ENCODE results near the gene PLB1. TPM values are rescaled to one million over a fixed set of nuclear protein-coding genes. Genes with fewer than 3 reads are reported as not detected.

Gene PLB1
- total RNA-seq, 1 donor from 2014 or later: 2.5 TPM

DNA sequence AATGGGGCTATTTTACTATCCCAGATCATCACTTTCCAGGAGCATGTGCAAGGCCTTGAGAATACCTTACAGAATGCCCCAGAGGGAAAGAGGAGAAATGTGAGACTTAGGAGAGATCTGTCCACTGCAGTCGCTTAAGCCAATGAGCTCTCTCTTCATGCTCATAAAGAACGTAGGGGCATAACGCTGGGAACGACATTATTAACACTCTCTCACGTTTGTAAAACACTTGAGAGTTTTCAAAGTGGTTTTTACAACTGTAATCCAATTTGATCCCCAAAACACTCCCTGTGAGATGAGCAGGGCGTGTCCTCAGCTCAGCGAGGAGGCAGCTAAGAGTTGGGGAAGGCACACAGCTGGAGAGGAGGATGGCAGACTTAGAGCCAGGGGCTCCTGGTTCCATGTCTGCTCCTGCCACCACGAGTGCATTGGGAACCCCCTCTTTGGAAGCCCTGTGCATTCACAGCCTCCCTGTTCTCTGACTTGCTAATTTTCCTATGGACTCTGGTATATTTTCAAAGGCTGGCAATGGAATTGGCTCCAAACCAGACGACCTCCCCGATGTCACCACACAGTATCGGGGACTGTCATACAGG is 97.4 kb downstream of the PLB1 start:
- intact Hi-C loops (cut with DNase I): no loop called here
- Histone ChIP-seq H3K27me3 (no peaks in the 10 kb centered on the region), H3K27ac (no peak overlapping the region), H3K4me3 (no peak overlapping the region), H3K36me3 (no peaks in the 10 kb centered on the region), H3K9me3 (no peaks in the 10 kb centered on the region), H3K4me1 (no peaks in the 10 kb centered on the region)
- TF ChIP-seq POLR2A (IDR thresholded peaks at IDR 0.05): no peak
- no peak for TF ChIP-seq POLR2AphosphoS5 (IDR thresholded peaks at IDR 0.05; ENCODE audit: insufficient read depth in 1 of 2, low read depth in 1 of 2)
- TF ChIP-seq, protein P1, sequence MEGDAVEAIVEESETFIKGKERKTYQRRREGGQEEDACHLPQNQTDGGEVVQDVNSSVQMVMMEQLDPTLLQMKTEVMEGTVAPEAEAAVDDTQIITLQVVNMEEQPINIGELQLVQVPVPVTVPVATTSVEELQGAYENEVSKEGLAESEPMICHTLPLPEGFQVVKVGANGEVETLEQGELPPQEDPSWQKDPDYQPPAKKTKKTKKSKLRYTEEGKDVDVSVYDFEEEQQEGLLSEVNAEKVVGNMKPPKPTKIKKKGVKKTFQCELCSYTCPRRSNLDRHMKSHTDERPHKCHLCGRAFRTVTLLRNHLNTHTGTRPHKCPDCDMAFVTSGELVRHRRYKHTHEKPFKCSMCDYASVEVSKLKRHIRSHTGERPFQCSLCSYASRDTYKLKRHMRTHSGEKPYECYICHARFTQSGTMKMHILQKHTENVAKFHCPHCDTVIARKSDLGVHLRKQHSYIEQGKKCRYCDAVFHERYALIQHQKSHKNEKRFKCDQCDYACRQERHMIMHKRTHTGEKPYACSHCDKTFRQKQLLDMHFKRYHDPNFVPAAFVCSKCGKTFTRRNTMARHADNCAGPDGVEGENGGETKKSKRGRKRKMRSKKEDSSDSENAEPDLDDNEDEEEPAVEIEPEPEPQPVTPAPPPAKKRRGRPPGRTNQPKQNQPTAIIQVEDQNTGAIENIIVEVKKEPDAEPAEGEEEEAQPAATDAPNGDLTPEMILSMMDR (IDR thresholded peaks at IDR 0.05): no peak
- DNase-seq (ENCODE audit: extremely low spot score in 2 of 2): no peak

DNA sequence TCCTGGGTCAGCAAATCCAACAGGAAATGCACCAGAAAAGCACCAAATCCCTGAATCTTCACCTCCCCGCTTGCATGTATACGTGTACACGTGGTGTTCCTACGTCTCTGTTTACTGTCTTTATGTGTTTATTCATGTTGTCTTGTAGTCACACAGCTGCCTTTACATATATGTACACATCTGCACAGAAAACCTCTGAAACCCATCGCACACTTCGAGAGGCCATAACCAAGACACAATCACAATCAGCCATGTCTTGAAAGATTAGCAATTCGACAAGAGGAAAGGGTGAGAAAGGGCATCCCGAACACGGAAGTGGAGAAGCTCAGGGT is 98.1 kb downstream of the PLB1 start:
- Histone ChIP-seq H3K9me3 (no peaks in the 10 kb centered on the region), H3K4me1 (no peaks in the 10 kb centered on the region), H3K36me3 (no peaks in the 10 kb centered on the region), H3K27me3 (no peaks in the 10 kb centered on the region), H3K4me3 (no peak overlapping the region), H3K27ac (peak overlapping the region; percentile 71)
- TF ChIP-seq POLR2A (IDR thresholded peaks at IDR 0.05): no peak
- no peak for TF ChIP-seq POLR2AphosphoS5 (IDR thresholded peaks at IDR 0.05; ENCODE audit: insufficient read depth in 1 of 2, low read depth in 1 of 2)
- TF ChIP-seq, protein P1 (IDR thresholded peaks at IDR 0.05): no peak
- no peak for DNase-seq (ENCODE audit: extremely low spot score in 2 of 2)
- intact Hi-C loops (cut with DNase I): loop anchor here (2.0 kb wide), 1 partner anchor 159 kb away; no protein-coding TSS in a partner anchor

DNA sequence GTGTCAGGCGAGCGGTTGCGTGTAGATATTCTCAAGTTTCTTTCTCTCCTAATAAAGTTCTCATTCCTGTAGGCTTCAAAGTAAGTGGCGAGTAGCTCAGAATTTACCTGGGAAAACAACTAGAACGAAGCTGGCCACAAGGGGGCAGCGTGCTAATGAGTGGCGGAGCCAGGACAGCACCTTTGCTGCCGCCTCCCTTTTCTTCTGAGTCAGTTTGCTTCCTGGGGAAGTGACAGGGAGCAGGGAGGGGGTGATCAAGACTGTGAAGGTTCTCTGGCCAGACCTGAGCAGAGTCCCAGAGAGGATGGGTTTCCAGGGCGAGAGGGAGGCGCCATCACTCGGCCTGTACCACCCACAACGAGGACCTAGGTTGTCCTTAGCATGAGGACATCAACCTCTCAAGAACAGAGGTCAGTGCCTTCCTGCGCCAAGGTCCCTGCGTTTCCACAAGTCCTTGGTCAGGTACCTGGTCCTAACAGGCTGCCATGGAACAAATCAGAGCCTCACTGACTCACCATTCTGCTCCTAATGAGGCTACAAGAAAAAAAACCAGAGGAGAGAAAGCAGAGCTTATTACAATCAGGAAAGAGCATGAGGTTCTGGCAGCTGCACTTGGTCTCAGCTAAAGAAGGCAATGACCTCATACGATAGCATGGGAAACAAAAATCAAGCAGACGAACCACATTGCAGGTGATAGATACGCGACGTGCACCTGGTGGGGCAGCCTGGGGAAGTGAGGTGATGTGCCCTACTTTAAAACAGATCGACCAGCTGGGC is 98.7 kb downstream of the PLB1 start:
- TF ChIP-seq POLR2AphosphoS5 (IDR thresholded peaks at IDR 0.05; ENCODE audit: insufficient read depth in 1 of 2, low read depth in 1 of 2) (peak; percentile 77 to 81), POLR2A (IDR thresholded peaks at IDR 0.05) (no peak)
- TF ChIP-seq, protein P1 (IDR thresholded peaks at IDR 0.05): peak; percentile 66 to 94 (median 68)
- H3K27ac ChIP-seq: peak overlapping the region; percentile 71
- no peaks in the 10 kb centered on the region for H3K9me3 ChIP-seq
- no peak overlapping the region for H3K4me3 ChIP-seq
- no peak for DNase-seq (ENCODE audit: extremely low spot score in 2 of 2)
- H3K4me1 ChIP-seq: no peaks in the 10 kb centered on the region
- intact Hi-C loops (cut with DNase I): loop anchor here (2.0 to 5.0 kb wide), 2 partner anchors 68 to 158 kb away; no protein-coding TSS in a partner anchor
- no peaks in the 10 kb centered on the region for H3K36me3 ChIP-seq
- no peaks in the 10 kb centered on the region for H3K27me3 ChIP-seq

DNA sequence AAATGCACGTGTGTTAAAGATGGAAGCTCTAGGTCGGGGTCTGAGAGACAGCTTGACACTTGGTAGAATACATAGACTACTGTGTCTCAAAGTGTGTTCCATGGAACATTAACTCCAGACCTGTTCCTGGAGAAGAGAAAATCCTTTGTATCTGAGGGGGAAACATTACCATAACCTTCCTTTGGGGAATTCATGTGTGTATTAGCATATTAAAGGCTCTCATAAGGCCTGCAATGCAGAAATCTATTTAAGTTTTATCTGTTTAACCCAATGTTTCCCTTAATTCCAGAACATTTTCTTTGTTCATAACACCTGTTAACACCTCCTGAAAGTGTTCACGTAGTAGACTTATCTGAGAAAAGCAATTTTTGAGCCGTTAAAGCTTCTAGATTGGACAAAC is 99.5 kb downstream of the PLB1 start:
- intact Hi-C loops (cut with DNase I): loop anchor here (2.0 to 5.0 kb wide), 2 partner anchors 67 to 157 kb away; no protein-coding TSS in a partner anchor
- no peaks in the 10 kb centered on the region for H3K4me1 ChIP-seq

More for the DNA sequence above, 99.5 kb downstream of the PLB1 start:
- TF ChIP-seq, protein P1 (IDR thresholded peaks at IDR 0.05): no peak
- TF ChIP-seq POLR2AphosphoS5 (IDR thresholded peaks at IDR 0.05; ENCODE audit: insufficient read depth in 1 of 2, low read depth in 1 of 2) (no peak), POLR2A (IDR thresholded peaks at IDR 0.05) (no peak)
- no peak overlapping the region for H3K4me3 ChIP-seq
- H3K36me3 ChIP-seq: no peaks in the 10 kb centered on the region
- H3K9me3 ChIP-seq: no peaks in the 10 kb centered on the region
- H3K27me3 ChIP-seq: no peaks in the 10 kb centered on the region
- peak overlapping the region; percentile 71 for H3K27ac ChIP-seq
- DNase-seq (ENCODE audit: extremely low spot score in 2 of 2): no peak
